Vagina (tissue), 2 donors: ENCODE measurements around the gene GALNTL6. TPM values are rescaled to one million over a fixed set of nuclear protein-coding genes. Genes with fewer than 3 reads are reported as not detected.

Experiments used
- DNase-seq, 2 donors: peaks; one replicate each; pipeline ENCODE4 v3.0.0-alpha.2; 2017; ENCODE audit errors: extremely low spot score in 2 of 2
- H3K27ac ChIP-seq: fragments of 200-600 bp; sonication (generic); one replicate; pipeline ENCODE4 v1.5.1; 2019
- H3K27me3 ChIP-seq: fragments of 200-600 bp; sonication (generic); one replicate; pipeline ENCODE4 v1.5.1; 2019
- H3K36me3 ChIP-seq, 2 donors: fragments of 200-600 bp; sonication (generic); one replicate each; pipeline ENCODE4 v1.5.1; 2017 to 2019
- H3K4me1 ChIP-seq: fragments of 200-600 bp; sonication (generic); one replicate; pipeline ENCODE4 v1.5.1; 2019
- H3K4me3 ChIP-seq, 2 donors: fragments of 200-600 bp; sonication (generic); 1 replicate in 1 of 2; 2 replicates in 1 of 2; pipeline ENCODE4 v1.5.1; 2016 to 2019
- H3K9me3 ChIP-seq: fragments of 200-600 bp; sonication (generic); one replicate; pipeline ENCODE4 v1.5.1; 2019
- POLR2A ChIP-seq, 2 donors: fragments of 450-650 bp; IDR thresholded peaks; one replicate each; pipeline ENCODE4 v1.6.1; 2017; ENCODE audit warnings: antibody characterized with exemption in 2 of 2, mild to moderate bottlenecking in 2 of 2, moderate library complexity in 2 of 2
- POLR2AphosphoS5 ChIP-seq, 2 donors: sonication (generic); formaldehyde crosslinking; IDR thresholded peaks; one replicate each; pipeline ENCODE4 v1.9.0; 2017; ENCODE audit warnings: antibody characterized with exemption in 2 of 2, mild to moderate bottlenecking in 2 of 2, low read depth in 1 of 2; ENCODE audit not compliant: insufficient read depth in 1 of 2
- intact Hi-C: fragments of 100-400 bp; cut with DNase I; formaldehyde crosslinking; loops from one replicate; pipeline ENCODE4 v1.15.1; 2023
- total RNA-seq: library from RNA; depleted of rRNA; stranded (reverse); fragments of >200 nt; gene quantifications from one replicate; pipeline ENCODE4 v1.2.3, GENCODE V29; 2016
- TF ChIP-seq, protein P1 (sequence below), 3 experiments: fragments of 450-650 bp in 2 of 3; fragments of 200-600 bp in 1 of 3; sonication (generic) in 1 of 3; IDR thresholded peaks; one replicate each; pipeline ENCODE4 v1.5.1; 2017 to 2019; ENCODE audit warnings: antibody characterized with exemption in 3 of 3, mild to moderate bottlenecking in 2 of 3, moderate library complexity in 2 of 3

Gene GALNTL6
- total RNA-seq, 1 donor from 2014 or later, result 0.74 TPM

DNA sequence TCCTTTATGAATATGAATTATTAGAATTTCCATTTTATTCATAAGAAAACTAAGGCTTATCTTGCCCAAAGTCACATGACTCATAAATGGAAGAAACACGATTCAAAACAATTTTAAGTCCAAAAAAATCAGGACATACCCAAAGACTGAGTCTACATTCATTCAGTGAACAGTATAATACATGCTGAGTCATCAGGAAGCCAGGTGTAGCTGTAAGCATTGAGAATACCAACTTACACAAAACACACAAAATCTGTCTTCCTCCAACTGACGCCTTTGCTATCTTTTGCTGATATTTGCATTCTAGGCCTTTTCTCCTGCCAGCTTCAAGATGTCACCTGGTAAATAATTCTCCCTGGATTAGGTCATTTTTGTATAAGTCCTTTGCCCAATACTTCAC lies 835.3 kb downstream of the GALNTL6 start:
- Histone ChIP-seq H3K4me1 (no peaks in the 10 kb centered on the region), H3K27ac (no peak overlapping the region), H3K9me3 (no peaks in the 10 kb centered on the region)

GRCh38 chr4:172649143-172649542 lies 835.9 kb downstream of the GALNTL6 start:
- TF ChIP-seq, protein P1, sequence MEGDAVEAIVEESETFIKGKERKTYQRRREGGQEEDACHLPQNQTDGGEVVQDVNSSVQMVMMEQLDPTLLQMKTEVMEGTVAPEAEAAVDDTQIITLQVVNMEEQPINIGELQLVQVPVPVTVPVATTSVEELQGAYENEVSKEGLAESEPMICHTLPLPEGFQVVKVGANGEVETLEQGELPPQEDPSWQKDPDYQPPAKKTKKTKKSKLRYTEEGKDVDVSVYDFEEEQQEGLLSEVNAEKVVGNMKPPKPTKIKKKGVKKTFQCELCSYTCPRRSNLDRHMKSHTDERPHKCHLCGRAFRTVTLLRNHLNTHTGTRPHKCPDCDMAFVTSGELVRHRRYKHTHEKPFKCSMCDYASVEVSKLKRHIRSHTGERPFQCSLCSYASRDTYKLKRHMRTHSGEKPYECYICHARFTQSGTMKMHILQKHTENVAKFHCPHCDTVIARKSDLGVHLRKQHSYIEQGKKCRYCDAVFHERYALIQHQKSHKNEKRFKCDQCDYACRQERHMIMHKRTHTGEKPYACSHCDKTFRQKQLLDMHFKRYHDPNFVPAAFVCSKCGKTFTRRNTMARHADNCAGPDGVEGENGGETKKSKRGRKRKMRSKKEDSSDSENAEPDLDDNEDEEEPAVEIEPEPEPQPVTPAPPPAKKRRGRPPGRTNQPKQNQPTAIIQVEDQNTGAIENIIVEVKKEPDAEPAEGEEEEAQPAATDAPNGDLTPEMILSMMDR (IDR thresholded peaks at IDR 0.05), result no peak
- no peak for TF ChIP-seq POLR2A (IDR thresholded peaks at IDR 0.05)
- no peak for TF ChIP-seq POLR2AphosphoS5 (IDR thresholded peaks at IDR 0.05; ENCODE audit: insufficient read depth in 1 of 2, low read depth in 1 of 2)
- Histone ChIP-seq H3K27me3 (no peaks in the 10 kb centered on the region), H3K27ac (no peak overlapping the region), H3K9me3 (no peaks in the 10 kb centered on the region), H3K4me3 (no peak overlapping the region), H3K4me1 (no peaks in the 10 kb centered on the region), H3K36me3 (no peaks in the 10 kb centered on the region)
- DNase-seq, result no peak
- intact Hi-C loops, result no loop called here

More for the DNA sequence above, 835.3 kb downstream of the GALNTL6 start:
- no peak for DNase-seq
- H3K4me3 ChIP-seq, result no peak overlapping the region
- no peaks in the 10 kb centered on the region for H3K27me3 ChIP-seq
- no peaks in the 10 kb centered on the region for H3K36me3 ChIP-seq
- intact Hi-C loops, result no loop called here
- TF ChIP-seq, protein P1 (IDR thresholded peaks at IDR 0.05), result no peak
- TF ChIP-seq POLR2A (IDR thresholded peaks at IDR 0.05) (no peak), POLR2AphosphoS5 (IDR thresholded peaks at IDR 0.05; ENCODE audit: insufficient read depth in 1 of 2, low read depth in 1 of 2) (no peak)

DNA sequence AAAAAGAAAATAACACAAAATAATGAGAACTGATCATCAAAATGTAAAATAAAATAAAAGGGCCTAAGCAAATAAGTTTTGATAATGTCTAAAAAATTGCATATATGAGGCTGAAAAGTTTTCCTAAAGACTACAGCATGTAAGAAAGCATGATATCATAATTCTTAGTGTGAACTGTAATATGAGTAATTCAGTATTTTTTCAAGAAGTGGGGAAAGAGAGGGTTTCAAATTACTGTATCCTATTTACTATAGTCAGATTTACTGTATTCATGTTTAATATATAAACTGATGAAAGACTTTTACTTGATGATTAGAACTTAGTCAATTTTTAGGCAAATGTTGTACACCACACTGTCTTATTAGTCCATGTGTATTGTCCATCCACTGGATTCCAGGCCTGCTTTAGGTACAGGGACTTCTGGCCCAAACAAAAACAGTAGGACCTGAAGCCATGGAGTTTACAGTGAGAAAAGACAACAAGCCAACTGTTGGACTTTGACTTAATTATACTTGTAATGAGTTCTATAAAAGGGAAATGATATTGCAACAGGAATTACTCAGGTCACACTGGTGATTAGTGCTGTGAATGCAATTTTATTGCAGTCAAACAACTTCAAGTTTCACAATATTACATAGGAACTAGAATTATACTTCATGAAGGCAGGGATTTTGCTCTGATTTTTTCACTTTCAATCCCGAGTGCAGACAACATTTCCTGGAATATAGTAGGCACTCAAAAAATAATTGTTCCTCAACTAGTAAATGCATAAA lies 837.7 kb downstream of the GALNTL6 start:
- Histone ChIP-seq H3K4me1 (no peaks in the 10 kb centered on the region), H3K4me3 (no peak overlapping the region), H3K27ac (no peak overlapping the region), H3K27me3 (no peaks in the 10 kb centered on the region), H3K36me3 (no peaks in the 10 kb centered on the region), H3K9me3 (no peaks in the 10 kb centered on the region)
- no peak for DNase-seq
- TF ChIP-seq POLR2AphosphoS5 (IDR thresholded peaks at IDR 0.05; ENCODE audit: insufficient read depth in 1 of 2, low read depth in 1 of 2), result no peak
- TF ChIP-seq, protein P1 (IDR thresholded peaks at IDR 0.05), result no peak
- TF ChIP-seq POLR2A (IDR thresholded peaks at IDR 0.05), result no peak
- intact Hi-C loops, result no loop called here

- H3K27ac ChIP-seq, result no peak overlapping the region
- intact Hi-C loops, result no loop called here
- TF ChIP-seq, protein P1 (IDR thresholded peaks at IDR 0.05), result no peak
- TF ChIP-seq POLR2AphosphoS5 (IDR thresholded peaks at IDR 0.05; ENCODE audit: insufficient read depth in 1 of 2, low read depth in 1 of 2) (no peak), POLR2A (IDR thresholded peaks at IDR 0.05) (no peak)
- DNase-seq, result no peak
- H3K4me3 ChIP-seq, result no peak overlapping the region
- no peaks in the 10 kb centered on the region for H3K27me3 ChIP-seq
- H3K36me3 ChIP-seq, result no peaks in the 10 kb centered on the region
- H3K4me1 ChIP-seq, result no peaks in the 10 kb centered on the region
- H3K9me3 ChIP-seq, result no peaks in the 10 kb centered on the region
Measured at GRCh38 chr4:172651961-172652360, 838.8 kb downstream of the GALNTL6 start.

DNA sequence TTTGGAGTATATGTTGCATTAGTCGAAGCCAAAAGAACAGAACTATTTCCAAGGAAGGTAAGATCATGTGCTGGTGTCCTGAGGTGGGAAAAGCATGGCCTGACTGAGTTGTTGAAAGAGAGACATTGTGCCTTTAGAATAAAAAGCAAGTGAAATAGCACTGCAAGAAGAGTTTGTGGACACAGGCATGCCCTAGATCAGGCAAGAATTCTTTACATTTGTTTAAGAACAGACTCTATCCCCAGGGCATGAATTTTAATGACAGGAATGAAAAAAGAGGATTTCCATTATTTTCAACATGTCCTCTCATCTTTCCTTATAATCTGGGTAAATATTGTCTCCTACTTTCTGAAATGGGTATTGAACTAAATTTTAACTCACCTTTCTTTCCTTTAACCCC lies 839.2 kb downstream of the GALNTL6 start:
- Histone ChIP-seq H3K4me1 (no peaks in the 10 kb centered on the region), H3K36me3 (no peaks in the 10 kb centered on the region), H3K27me3 (no peaks in the 10 kb centered on the region), H3K9me3 (no peaks in the 10 kb centered on the region), H3K27ac (no peak overlapping the region), H3K4me3 (no peak overlapping the region)
- intact Hi-C loops, result no loop called here
- no peak for TF ChIP-seq POLR2AphosphoS5 (IDR thresholded peaks at IDR 0.05; ENCODE audit: insufficient read depth in 1 of 2, low read depth in 1 of 2)
- DNase-seq, result no peak
